ENCODE results near the gene XPO4.
"Not testable (repeated sequence)": the region's sequence is repeated elsewhere in the genome, so short reads cannot be mapped to it uniquely, and the experiment has no call there.

XPO4 gene

DNA sequence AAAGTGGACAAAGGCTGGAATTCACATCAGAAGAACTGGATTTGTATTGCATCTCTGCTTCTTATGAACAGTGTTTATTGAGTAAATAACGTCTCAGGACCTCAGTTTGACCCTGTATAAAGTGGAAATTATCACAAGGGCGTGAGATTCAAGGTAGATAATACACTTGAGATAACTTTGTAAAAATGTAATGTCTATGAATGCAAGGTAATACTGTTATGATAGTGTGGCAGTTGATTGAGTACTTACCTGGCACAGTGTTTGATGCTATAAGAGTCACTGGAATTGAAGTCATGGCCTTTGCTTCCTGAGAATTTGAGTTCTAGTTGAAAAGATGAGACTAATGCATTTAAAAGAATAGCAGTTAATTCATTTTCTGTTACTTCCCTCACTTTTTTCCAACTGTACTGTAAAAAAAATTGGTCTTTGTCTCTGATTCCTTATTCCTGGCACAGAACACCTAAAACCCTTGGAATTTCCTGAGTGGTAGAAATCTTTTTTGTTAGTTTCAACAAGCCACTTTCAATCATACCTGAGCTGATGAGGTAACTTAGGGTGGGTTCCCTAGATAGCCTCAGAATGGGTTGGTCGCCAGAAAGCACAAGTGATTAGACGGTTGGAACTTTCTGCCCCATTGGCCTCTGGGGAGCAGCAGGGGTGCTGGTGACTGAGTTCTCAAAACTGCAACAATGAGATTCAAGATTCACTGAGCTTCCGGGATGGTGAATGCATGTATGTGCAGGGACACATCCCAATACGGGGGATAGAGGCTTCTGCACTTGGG lies 6.4 kb upstream of the XPO4 start:
- TF ChIP-seq ZNF274 (IDR thresholded peaks at IDR 0.05; ENCODE audit: low read depth, low read length): no peak
- no peak for TF ChIP-seq YY1 (IDR thresholded peaks at IDR 0.05; ENCODE audit: insufficient read depth, insufficient read length)
- no peak for TF ChIP-seq SUZ12 (IDR thresholded peaks at IDR 0.05; ENCODE audit: extremely low read depth, insufficient read depth, insufficient read length)
- Histone ChIP-seq H3K27me3 (ENCODE audit: insufficient read depth, insufficient read length) (no peaks in the 10 kb centered on the region), H3K4me1 (ENCODE audit: insufficient read depth, insufficient read length) (no peaks in the 10 kb centered on the region), H3K36me3 (ENCODE audit: insufficient read depth, insufficient read length, low read length) (no peaks in the 10 kb centered on the region), H3K9ac (ENCODE audit: insufficient read length, low read depth) (no peak overlapping the region), H3K4me3 (ENCODE audit: insufficient read length, low read depth) (no peak overlapping the region), H3K9me3 (ENCODE audit: insufficient read depth, low read length) (peaks cover 5% of the 10 kb centered on the region; the same call in 1 of the 2 replicates)
- DNase-seq (ENCODE audit: low read depth, low spot score): no peak

DNA sequence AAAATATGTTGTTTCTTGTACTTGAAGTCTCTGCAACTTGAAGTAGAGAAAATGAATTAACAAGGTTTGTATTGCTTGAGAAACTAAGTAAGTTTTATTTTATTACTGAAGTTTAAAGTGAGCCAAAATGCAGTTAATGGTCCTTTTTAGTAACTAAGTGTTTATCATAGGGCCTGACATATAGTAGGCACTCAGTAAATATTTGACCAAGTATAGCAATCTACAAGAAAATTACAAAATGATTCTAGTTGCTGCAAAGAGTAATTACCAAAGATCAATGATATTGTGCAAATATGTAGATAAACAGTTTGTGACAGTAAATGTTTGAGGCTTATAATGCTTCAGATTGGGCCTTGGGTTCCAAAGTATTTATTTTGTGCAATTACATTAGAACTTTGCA lies 2.4 kb upstream of the XPO4 start:
- DNase-seq (ENCODE audit: low read depth, low spot score): no peak
- TF ChIP-seq SUZ12 (IDR thresholded peaks at IDR 0.05; ENCODE audit: extremely low read depth, insufficient read depth, insufficient read length) (no peak), YY1 (IDR thresholded peaks at IDR 0.05; ENCODE audit: insufficient read depth, insufficient read length) (no peak), ZNF274 (IDR thresholded peaks at IDR 0.05; ENCODE audit: low read depth, low read length) (no peak)
- no peaks in the 10 kb centered on the region for H3K4me1 ChIP-seq (ENCODE audit: insufficient read depth, insufficient read length)
- H3K4me3 ChIP-seq (ENCODE audit: insufficient read length, low read depth): no peak overlapping the region
- H3K9ac ChIP-seq (ENCODE audit: insufficient read length, low read depth): no peak overlapping the region
- no peaks in the 10 kb centered on the region for H3K9me3 ChIP-seq (ENCODE audit: insufficient read depth, low read length)
- peaks cover 11% of the 10 kb centered on the region for H3K36me3 ChIP-seq (ENCODE audit: insufficient read depth, insufficient read length, low read length)
- no peaks in the 10 kb centered on the region for H3K27me3 ChIP-seq (ENCODE audit: insufficient read depth, insufficient read length)

DNA sequence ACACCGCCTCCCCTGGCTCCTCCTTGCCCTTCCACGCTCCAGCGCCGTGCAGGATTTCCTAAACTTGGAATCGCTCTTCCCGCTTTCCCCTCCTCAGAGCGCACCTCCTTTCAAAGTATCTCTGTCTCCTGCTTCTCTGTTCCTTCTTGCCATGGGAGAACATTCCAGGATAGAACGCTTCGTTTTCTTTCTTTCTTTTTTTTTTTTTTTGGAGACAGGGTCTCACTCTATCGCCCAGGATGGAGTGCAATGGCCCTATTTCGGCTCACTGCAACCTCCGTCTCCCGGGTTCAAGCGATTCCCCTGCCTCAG lies 574 bp upstream of the XPO4 start:
- Histone ChIP-seq H3K9ac (ENCODE audit: insufficient read length, low read depth) (peak overlapping the region; percentile 86), H3K9me3 (ENCODE audit: insufficient read depth, low read length) (no peaks in the 10 kb centered on the region), H3K4me1 (ENCODE audit: insufficient read depth, insufficient read length) (no peaks in the 10 kb centered on the region), H3K4me3 (ENCODE audit: insufficient read length, low read depth) (peak overlapping the region; percentile 91), H3K36me3 (ENCODE audit: insufficient read depth, insufficient read length, low read length) (peaks cover 24% of the 10 kb centered on the region), H3K27me3 (ENCODE audit: insufficient read depth, insufficient read length) (no peaks in the 10 kb centered on the region)
- no peak for TF ChIP-seq ZNF274 (IDR thresholded peaks at IDR 0.05; ENCODE audit: low read depth, low read length)
- TF ChIP-seq YY1 (IDR thresholded peaks at IDR 0.05; ENCODE audit: insufficient read depth, insufficient read length): no peak
- no peak for DNase-seq (ENCODE audit: low read depth, low spot score)

DNA sequence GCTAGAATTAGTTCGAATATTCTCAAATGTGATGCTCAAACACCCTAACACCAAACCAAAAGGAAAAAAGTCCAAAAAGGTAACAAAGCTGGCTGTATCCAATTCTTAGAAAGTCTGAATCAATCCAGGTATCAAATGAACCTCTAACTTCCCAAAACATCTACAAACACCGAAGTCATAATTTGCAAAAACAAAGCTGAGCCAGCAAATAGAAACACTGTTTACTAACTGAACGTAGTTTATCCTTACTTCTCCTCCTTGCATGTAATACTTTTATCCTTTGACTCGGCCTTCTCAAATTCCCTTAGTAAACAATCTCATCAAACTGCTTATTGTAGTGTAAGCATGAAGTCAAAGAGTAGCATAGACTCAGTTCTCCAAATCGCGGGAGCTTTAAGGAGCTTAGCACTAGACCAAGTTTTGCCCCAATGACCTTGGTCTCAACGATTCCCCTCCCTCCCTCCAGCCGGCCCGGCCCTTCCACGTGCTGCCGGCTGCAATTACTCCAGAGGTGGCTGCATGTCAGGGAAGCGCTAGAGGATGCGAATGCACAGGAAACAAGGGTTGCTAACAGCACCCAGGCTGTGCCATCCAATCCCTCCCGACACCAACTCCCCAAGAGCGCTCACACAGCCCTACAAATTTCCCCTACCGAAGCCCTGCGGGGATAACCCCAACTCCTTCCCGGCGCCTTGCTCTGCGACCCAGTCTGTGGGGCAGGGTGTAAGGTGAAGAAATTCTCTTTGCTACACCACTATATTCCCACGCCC lies 693 bp downstream of the XPO4 start:
- no peaks in the 10 kb centered on the region for H3K9me3 ChIP-seq (ENCODE audit: insufficient read depth, low read length)
- H3K4me1 ChIP-seq (ENCODE audit: insufficient read depth, insufficient read length): no peaks in the 10 kb centered on the region
- H3K4me3 ChIP-seq (ENCODE audit: insufficient read length, low read depth): peak overlapping the region; percentile 91
- H3K9ac ChIP-seq (ENCODE audit: insufficient read length, low read depth): peak overlapping the region; percentile 86
- no peak for TF ChIP-seq ZNF274 (IDR thresholded peaks at IDR 0.05; ENCODE audit: low read depth, low read length)
- TF ChIP-seq YY1 (IDR thresholded peaks at IDR 0.05; ENCODE audit: insufficient read depth, insufficient read length): no peak
- TF ChIP-seq SUZ12 (IDR thresholded peaks at IDR 0.05; ENCODE audit: extremely low read depth, insufficient read depth, insufficient read length): no peak
- H3K36me3 ChIP-seq (ENCODE audit: insufficient read depth, insufficient read length, low read length): peaks cover 24% of the 10 kb centered on the region
- H3K27me3 ChIP-seq (ENCODE audit: insufficient read depth, insufficient read length): no peaks in the 10 kb centered on the region
- no peak for DNase-seq (ENCODE audit: low read depth, low spot score)

DNA sequence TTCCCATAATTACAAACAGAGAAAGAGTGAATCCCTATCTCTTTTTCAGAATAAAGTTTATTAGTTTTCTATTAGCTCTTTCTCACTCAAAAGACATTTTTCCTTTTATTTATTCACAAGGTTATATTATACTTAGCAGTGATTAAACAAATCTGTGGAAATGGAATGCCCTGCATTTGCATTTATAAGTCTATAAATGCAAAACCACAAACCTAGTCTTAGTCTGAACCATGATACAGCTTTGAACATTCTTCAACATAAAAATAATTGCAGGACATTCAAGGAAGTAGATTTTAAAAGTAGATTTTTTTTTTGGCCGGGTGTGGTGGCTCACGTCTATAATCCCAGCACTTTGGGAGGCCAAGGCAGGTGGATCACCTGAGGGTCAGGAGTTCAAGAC lies 8.3 kb downstream of the XPO4 start:
- Histone ChIP-seq H3K9me3 (ENCODE audit: insufficient read depth, low read length) (no peaks in the 10 kb centered on the region), H3K27me3 (ENCODE audit: insufficient read depth, insufficient read length) (no peaks in the 10 kb centered on the region), H3K4me3 (ENCODE audit: insufficient read length, low read depth) (no peak overlapping the region), H3K4me1 (ENCODE audit: insufficient read depth, insufficient read length) (no peaks in the 10 kb centered on the region), H3K9ac (ENCODE audit: insufficient read length, low read depth) (no peak overlapping the region), H3K36me3 (ENCODE audit: insufficient read depth, insufficient read length, low read length) (peaks cover 13% of the 10 kb centered on the region)
- DNase-seq (ENCODE audit: low read depth, low spot score): no peak
- TF ChIP-seq SUZ12 (IDR thresholded peaks at IDR 0.05; ENCODE audit: extremely low read depth, insufficient read depth, insufficient read length) (no peak), ZNF274 (IDR thresholded peaks at IDR 0.05; ENCODE audit: low read depth, low read length) (no peak), YY1 (IDR thresholded peaks at IDR 0.05; ENCODE audit: insufficient read depth, insufficient read length) (no peak)

DNA sequence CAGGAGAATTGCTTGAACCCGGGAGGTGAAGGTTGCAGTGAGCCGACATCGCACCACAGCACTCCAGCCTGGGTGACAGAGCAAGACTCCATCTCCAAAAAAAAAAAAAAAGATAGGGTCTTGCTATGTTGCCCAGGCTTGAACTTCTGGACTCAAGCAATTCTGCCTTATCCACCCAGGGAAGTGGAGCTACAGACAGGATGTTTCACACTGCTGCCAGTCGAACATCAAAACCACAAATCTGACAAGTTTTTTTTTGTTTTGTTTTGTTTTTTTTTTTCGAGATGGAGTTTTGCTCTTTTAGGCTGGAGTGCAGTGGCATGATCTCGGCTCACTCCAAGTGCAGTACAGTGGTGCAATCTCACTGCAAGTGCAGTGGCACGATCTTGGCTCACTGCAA lies 10.8 kb downstream of the XPO4 start:
- no peak for DNase-seq (ENCODE audit: low read depth, low spot score)
- Histone ChIP-seq H3K36me3 (ENCODE audit: insufficient read depth, insufficient read length, low read length) (peaks cover 8% of the 10 kb centered on the region), H3K4me1 (ENCODE audit: insufficient read depth, insufficient read length) (no peaks in the 10 kb centered on the region)

DNA sequence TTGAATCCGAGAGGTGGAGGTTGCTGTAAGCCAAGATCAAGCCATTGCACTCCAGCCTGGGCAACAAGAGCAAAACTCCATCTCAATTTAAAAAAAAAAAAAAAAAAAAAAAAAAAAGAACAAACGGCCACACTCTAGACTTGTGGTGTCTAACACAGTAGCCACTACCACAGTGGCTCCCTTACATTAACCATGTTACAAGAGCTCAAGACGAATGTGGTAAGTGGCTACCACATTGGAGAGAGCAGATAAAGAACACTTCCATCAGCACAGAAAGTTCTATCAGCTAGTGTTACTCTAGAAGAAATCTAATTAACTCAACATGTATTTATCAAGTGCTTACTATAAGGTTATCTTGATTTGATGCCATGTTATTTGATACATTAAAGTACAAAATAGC lies 11.5 kb downstream of the XPO4 start:
- no peak overlapping the region for H3K4me3 ChIP-seq (ENCODE audit: insufficient read length, low read depth)
- H3K27me3 ChIP-seq (ENCODE audit: insufficient read depth, insufficient read length): no peaks in the 10 kb centered on the region
- no peak for DNase-seq (ENCODE audit: low read depth, low spot score)
- no peaks in the 10 kb centered on the region for H3K4me1 ChIP-seq (ENCODE audit: insufficient read depth, insufficient read length)
- no peaks in the 10 kb centered on the region for H3K9me3 ChIP-seq (ENCODE audit: insufficient read depth, low read length)
- TF ChIP-seq ZNF274 (IDR thresholded peaks at IDR 0.05; ENCODE audit: low read depth, low read length) (no peak), SUZ12 (IDR thresholded peaks at IDR 0.05; ENCODE audit: extremely low read depth, insufficient read depth, insufficient read length) (no peak), YY1 (IDR thresholded peaks at IDR 0.05; ENCODE audit: insufficient read depth, insufficient read length) (no peak)
- H3K36me3 ChIP-seq (ENCODE audit: insufficient read depth, insufficient read length, low read length): peaks cover 8% of the 10 kb centered on the region
- H3K9ac ChIP-seq (ENCODE audit: insufficient read length, low read depth): no peak overlapping the region

More for the DNA sequence above, 10.8 kb downstream of the XPO4 start:
- no peaks in the 10 kb centered on the region for H3K27me3 ChIP-seq (ENCODE audit: insufficient read depth, insufficient read length)
- H3K9ac ChIP-seq (ENCODE audit: insufficient read length, low read depth): no peak overlapping the region
- TF ChIP-seq ZNF274 (IDR thresholded peaks at IDR 0.05; ENCODE audit: low read depth, low read length) (no peak), YY1 (IDR thresholded peaks at IDR 0.05; ENCODE audit: insufficient read depth, insufficient read length) (no peak), SUZ12 (IDR thresholded peaks at IDR 0.05; ENCODE audit: extremely low read depth, insufficient read depth, insufficient read length) (no peak)
- H3K9me3 ChIP-seq (ENCODE audit: insufficient read depth, low read length): no peaks in the 10 kb centered on the region
- no peak overlapping the region for H3K4me3 ChIP-seq (ENCODE audit: insufficient read length, low read depth)

DNA sequence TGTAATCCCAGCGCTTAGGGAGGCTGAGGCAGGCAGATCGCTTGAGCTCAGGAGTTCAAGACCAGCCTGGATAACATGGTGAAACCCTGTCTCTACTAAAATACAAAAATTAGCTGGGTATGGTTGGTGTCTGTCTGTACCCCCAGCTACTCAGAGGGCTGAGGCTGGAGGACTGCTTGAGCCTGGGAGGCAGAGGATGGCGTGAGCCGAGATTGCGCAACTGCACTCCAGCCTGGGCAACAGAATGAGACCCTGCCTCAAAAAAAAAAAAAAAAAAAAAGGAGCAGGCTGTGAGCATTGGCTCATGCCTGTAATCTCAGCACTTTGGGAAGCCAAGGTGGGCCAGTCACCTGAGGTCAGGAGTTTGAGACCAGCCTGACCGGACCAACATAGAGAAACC lies 12.0 kb downstream of the XPO4 start:
- not testable (repeated sequence) for H3K36me3 ChIP-seq (ENCODE audit: insufficient read depth, insufficient read length, low read length); H3K4me3 ChIP-seq (ENCODE audit: insufficient read length, low read depth); H3K27me3 ChIP-seq (ENCODE audit: insufficient read depth, insufficient read length); H3K4me1 ChIP-seq (ENCODE audit: insufficient read depth, insufficient read length); DNase-seq (ENCODE audit: low read depth, low spot score); H3K9ac ChIP-seq (ENCODE audit: insufficient read length, low read depth); H3K9me3 ChIP-seq (ENCODE audit: insufficient read depth, low read length)
